ENCODE data around the gene ATXN10. TPM values are rescaled to one million over a fixed set of nuclear protein-coding genes. Genes with fewer than 3 reads are reported as not detected.

ATXN10 gene
- total and polyA plus RNA-seq, 2 of the 13 experiments (the other 11 are each of a cell fraction or from before 2014, with no cell fraction given) = 60.1 to 194 TPM

DNA sequence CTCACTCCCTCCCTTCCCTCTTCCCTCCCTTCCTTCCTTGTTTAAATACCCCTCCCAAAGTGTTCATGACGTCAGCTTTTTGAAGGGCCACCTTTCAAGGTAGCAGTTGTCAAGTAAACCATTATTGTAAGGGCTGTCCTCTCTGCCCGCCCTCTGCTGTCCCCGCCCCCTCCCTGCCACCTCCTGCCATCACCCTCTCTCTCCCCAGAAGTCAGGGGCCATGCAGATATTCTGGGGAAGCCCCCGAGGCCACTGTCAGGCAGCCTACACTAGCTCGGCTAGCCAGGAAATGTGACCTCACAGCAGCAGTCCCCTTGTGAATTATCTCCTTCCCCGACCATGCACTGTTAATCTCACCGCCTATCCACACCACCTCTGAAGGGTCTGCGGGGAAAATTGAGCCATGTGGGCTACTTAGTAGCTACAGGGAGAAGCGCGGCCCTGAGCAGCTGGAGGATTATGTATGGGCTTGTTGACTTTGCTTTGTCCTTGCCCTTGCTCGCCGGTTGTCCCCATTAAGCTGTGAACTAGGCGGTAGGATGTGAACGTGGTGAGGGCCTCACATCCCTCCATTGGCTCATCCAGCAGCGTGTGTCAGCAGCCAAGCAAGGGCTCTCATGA lies 42.1 kb upstream of the ATXN10 start (continued):
- TF ChIP-seq ZBTB4 (CRISPR knock-in tag; IDR thresholded peaks at IDR 0.05; ENCODE audit: borderline replicate concordance) (no peak), DRAP1 (CRISPR knock-in tag; IDR thresholded peaks at IDR 0.05) (0 out of 2 replicates have a peak, but pooled peaks have one; percentile 9), SOX13 (IDR thresholded peaks at IDR 0.05) (no peak), SOX13 (CRISPR knock-in tag; conservative IDR thresholded peaks at IDR 0.05 in 1 of 2, IDR thresholded peaks at IDR 0.05 in 1 of 2) (peak in 1 of 2 experiments; percentile 65; a peak in 1 of 4 replicates), ZFP36L1 (CRISPR knock-in tag; IDR thresholded peaks at IDR 0.05) (no peak), FOXK1 (CRISPR knock-in tag; IDR thresholded peaks at IDR 0.05; ENCODE audit: borderline replicate concordance, low read depth) (peak; percentile 75; the same call in 1 of the 2 replicates), ZNF770 (CRISPR knock-in tag; IDR thresholded peaks at IDR 0.05) (0 out of 2 replicates have a peak, but pooled peaks have one; percentile 46), EHMT2 (IDR thresholded peaks at IDR 0.05; ENCODE audit: borderline replicate concordance, low read depth, low read length) (no peak), MXI1 (IDR thresholded peaks at IDR 0.05; ENCODE audit: borderline replicate concordance, low read depth, low read length) (0 out of 3 replicates have a peak, but pooled peaks have one; percentile 22), SKI (IDR thresholded peaks at IDR 0.05; ENCODE audit: partially characterized antibody) (peak; percentile 70)
- TF ChIP-seq, protein P1, sequence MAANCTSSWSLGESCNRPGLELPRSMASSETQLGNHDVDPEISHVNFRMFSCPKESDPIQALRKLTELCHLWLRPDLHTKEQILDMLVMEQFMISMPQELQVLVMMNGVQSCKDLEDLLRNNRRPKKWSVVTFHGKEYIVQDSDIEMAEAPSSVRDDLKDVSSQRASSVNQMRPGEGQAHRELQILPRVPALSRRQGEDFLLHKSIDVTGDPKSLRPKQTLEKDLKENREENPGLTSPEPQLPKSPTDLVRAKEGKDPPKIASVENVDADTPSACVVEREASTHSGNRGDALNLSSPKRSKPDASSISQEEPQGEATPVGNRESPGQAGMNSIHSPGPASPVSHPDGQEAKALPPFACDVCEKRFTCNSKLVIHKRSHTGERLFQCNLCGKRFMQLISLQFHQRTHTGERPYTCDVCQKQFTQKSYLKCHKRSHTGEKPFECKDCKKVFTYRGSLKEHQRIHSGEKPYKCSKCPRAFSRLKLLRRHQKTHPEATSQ (CRISPR knock-in tag; IDR thresholded peaks at IDR 0.05; ENCODE audit: borderline replicate concordance) = 0 out of 2 replicates have a peak, but pooled peaks have one; percentile 44
- TF ChIP-seq, protein P2, sequence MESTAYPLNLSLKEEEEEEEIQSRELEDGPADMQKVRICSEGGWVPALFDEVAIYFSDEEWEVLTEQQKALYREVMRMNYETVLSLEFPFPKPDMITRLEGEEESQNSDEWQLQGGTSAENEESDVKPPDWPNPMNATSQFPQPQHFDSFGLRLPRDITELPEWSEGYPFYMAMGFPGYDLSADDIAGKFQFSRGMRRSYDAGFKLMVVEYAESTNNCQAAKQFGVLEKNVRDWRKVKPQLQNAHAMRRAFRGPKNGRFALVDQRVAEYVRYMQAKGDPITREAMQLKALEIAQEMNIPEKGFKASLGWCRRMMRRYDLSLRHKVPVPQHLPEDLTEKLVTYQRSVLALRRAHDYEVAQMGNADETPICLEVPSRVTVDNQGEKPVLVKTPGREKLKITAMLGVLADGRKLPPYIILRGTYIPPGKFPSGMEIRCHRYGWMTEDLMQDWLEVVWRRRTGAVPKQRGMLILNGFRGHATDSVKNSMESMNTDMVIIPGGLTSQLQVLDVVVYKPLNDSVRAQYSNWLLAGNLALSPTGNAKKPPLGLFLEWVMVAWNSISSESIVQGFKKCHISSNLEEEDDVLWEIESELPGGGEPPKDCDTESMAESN (CRISPR knock-in tag; conservative IDR thresholded peaks at IDR 0.05) = 0 out of 2 replicates have a peak, but pooled peaks have one; percentile 34
- TF ChIP-seq, protein P3, sequence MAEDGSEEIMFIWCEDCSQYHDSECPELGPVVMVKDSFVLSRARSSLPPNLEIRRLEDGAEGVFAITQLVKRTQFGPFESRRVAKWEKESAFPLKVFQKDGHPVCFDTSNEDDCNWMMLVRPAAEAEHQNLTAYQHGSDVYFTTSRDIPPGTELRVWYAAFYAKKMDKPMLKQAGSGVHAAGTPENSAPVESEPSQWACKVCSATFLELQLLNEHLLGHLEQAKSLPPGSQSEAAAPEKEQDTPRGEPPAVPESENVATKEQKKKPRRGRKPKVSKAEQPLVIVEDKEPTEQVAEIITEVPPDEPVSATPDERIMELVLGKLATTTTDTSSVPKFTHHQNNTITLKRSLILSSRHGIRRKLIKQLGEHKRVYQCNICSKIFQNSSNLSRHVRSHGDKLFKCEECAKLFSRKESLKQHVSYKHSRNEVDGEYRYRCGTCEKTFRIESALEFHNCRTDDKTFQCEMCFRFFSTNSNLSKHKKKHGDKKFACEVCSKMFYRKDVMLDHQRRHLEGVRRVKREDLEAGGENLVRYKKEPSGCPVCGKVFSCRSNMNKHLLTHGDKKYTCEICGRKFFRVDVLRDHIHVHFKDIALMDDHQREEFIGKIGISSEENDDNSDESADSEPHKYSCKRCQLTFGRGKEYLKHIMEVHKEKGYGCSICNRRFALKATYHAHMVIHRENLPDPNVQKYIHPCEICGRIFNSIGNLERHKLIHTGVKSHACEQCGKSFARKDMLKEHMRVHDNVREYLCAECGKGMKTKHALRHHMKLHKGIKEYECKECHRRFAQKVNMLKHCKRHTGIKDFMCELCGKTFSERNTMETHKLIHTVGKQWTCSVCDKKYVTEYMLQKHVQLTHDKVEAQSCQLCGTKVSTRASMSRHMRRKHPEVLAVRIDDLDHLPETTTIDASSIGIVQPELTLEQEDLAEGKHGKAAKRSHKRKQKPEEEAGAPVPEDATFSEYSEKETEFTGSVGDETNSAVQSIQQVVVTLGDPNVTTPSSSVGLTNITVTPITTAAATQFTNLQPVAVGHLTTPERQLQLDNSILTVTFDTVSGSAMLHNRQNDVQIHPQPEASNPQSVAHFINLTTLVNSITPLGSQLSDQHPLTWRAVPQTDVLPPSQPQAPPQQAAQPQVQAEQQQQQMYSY (CRISPR knock-in tag; IDR thresholded peaks at IDR 0.05) = no peak

Measured in HepG2 (cell line).